ENCODE data around the gene PLCH2. TPM values are rescaled to one million over a fixed set of nuclear protein-coding genes. Genes with fewer than 3 reads are reported as not detected.
A peak's percentile ranks its signal among the peaks of the same experiment; 100 is the strongest.

The PLCH2 gene
- polyA plus RNA-seq, 1 of the 3 experiments (the other 2 are of a cell fraction), result 0.08 TPM

GRCh38 chr1:2472561-2473177, 3.4 kb upstream of the PLCH2 start:
- WGBS (ENCODE audit: low lambda C conversion rate), result 67% methylated on average over 21 of the region's 25 CpGs
- no peaks in the 10 kb centered on the region for H3K79me2 ChIP-seq (ENCODE audit: insufficient read depth)
- CTCF ChIA-PET, result interaction anchor here (1.6 to 2.2 kb wide), 2 partner anchors 13 to 74 kb away, joined by 5 to 8 read pairs; no protein-coding TSS in a partner anchor

More at GRCh38 chr1:2472561-2473177, 3.4 kb upstream of the PLCH2 start:
- Histone ChIP-seq H3K4me2 (no peak overlapping the region), H3K9ac (no peak overlapping the region), H3K36me3 (replicated peaks in 1 of 2; ENCODE audit: control insufficient read depth in 1 of 2, insufficient read depth in 2 of 2, low read length in 1 of 2) (no peaks in the 10 kb centered on the region), H2AFZ (ENCODE audit: low read depth) (no peak overlapping the region), H3F3A (replicated peaks; ENCODE audit: insufficient read depth) (no peaks in the 10 kb centered on the region), H3K27me3 (ENCODE audit: insufficient read depth) (no peaks in the 10 kb centered on the region), H3K9me3 (no peaks in the 10 kb centered on the region), H3K4me3 (ENCODE audit: low read depth in 2 of 2, low read length in 1 of 2) (no peak overlapping the region), H4K20me1 (ENCODE audit: insufficient read depth) (no peaks in the 10 kb centered on the region), H3K9me2 (no peaks in the 10 kb centered on the region), H3K27ac (ENCODE audit: low read depth in 2 of 2, low read length in 1 of 2) (peak overlapping the region in 1 of 2 experiments; percentile 19; a peak in 1 of 4 replicates), H3K4me1 (ENCODE audit: control insufficient read depth in 1 of 2, insufficient read depth in 2 of 2, low read depth in 1 of 2, low read length in 1 of 2) (peaks cover 0 to 99% of the 10 kb centered on the region in 2 experiments; a peak in 1 of 4 replicates)
- DNase-seq, result no peak
- TF ChIP-seq FOXJ3 (CRISPR knock-in tag; IDR thresholded peaks at IDR 0.05), result no peak
- no peak for TF ChIP-seq RFX5 (IDR thresholded peaks at IDR 0.05; ENCODE audit: low read length)
- no peak for TF ChIP-seq GABPA (IDR thresholded peaks at IDR 0.05; ENCODE audit: low read depth)
- no peak for TF ChIP-seq EZH2phosphoT487 (IDR thresholded peaks at IDR 0.05; ENCODE audit: borderline replicate concordance, low read depth)
- TF ChIP-seq, protein P1, sequence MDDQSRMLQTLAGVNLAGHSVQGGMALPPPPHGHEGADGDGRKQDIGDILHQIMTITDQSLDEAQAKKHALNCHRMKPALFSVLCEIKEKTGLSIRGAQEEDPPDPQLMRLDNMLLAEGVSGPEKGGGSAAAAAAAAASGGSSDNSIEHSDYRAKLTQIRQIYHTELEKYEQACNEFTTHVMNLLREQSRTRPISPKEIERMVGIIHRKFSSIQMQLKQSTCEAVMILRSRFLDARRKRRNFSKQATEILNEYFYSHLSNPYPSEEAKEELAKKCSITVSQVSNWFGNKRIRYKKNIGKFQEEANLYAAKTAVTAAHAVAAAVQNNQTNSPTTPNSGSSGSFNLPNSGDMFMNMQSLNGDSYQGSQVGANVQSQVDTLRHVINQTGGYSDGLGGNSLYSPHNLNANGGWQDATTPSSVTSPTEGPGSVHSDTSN (IDR thresholded peaks at IDR 0.05), result no peak
- TF ChIP-seq TCF12 (IDR thresholded peaks at IDR 0.05), result no peak
- TF ChIP-seq SMC3 (IDR thresholded peaks at IDR 0.05; ENCODE audit: low read depth, low read length), result no peak
- no peak for TF ChIP-seq EP300 (IDR thresholded peaks at IDR 0.05; ENCODE audit: borderline replicate concordance in 1 of 2, low read depth in 1 of 2, low read length in 1 of 2)
- no peak for TF ChIP-seq MEF2A (IDR thresholded peaks at IDR 0.05; ENCODE audit: borderline replicate concordance, low read depth)
- TF ChIP-seq, protein P2, sequence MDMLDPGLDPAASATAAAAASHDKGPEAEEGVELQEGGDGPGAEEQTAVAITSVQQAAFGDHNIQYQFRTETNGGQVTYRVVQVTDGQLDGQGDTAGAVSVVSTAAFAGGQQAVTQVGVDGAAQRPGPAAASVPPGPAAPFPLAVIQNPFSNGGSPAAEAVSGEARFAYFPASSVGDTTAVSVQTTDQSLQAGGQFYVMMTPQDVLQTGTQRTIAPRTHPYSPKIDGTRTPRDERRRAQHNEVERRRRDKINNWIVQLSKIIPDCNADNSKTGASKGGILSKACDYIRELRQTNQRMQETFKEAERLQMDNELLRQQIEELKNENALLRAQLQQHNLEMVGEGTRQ (IDR thresholded peaks at IDR 0.05; ENCODE audit: borderline replicate concordance, low read depth, low read length), result no peak
- no peak for TF ChIP-seq RXRA (IDR thresholded peaks at IDR 0.05; ENCODE audit: borderline replicate concordance, low read depth)
- TF ChIP-seq YY1 (IDR thresholded peaks at IDR 0.05; ENCODE audit: low read depth), result no peak
- TF ChIP-seq, protein P3, sequence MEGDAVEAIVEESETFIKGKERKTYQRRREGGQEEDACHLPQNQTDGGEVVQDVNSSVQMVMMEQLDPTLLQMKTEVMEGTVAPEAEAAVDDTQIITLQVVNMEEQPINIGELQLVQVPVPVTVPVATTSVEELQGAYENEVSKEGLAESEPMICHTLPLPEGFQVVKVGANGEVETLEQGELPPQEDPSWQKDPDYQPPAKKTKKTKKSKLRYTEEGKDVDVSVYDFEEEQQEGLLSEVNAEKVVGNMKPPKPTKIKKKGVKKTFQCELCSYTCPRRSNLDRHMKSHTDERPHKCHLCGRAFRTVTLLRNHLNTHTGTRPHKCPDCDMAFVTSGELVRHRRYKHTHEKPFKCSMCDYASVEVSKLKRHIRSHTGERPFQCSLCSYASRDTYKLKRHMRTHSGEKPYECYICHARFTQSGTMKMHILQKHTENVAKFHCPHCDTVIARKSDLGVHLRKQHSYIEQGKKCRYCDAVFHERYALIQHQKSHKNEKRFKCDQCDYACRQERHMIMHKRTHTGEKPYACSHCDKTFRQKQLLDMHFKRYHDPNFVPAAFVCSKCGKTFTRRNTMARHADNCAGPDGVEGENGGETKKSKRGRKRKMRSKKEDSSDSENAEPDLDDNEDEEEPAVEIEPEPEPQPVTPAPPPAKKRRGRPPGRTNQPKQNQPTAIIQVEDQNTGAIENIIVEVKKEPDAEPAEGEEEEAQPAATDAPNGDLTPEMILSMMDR (IDR thresholded peaks at IDR 0.05), result no peak
- TF ChIP-seq TEAD4 (IDR thresholded peaks at IDR 0.05; ENCODE audit: borderline replicate concordance, insufficient read depth), result no peak
- TF ChIP-seq SIN3A (IDR thresholded peaks at IDR 0.05; ENCODE audit: borderline replicate concordance, low read depth, low read length), result no peak
- TF ChIP-seq IRF3 (IDR thresholded peaks at IDR 0.05; ENCODE audit: low read depth, low read length), result no peak
- POLR2A ChIA-PET, result no interaction called here
